ENCODE data around the gene MTOR. TPM values are rescaled to one million over a fixed set of nuclear protein-coding genes. Genes with fewer than 3 reads are reported as not detected.
"Not testable (repeated sequence)": the region's sequence is repeated elsewhere in the genome, so short reads cannot be mapped to it uniquely, and the experiment has no call there.

Gene MTOR
- total RNA-seq, 1 donor = 40.7 TPM

DNA sequence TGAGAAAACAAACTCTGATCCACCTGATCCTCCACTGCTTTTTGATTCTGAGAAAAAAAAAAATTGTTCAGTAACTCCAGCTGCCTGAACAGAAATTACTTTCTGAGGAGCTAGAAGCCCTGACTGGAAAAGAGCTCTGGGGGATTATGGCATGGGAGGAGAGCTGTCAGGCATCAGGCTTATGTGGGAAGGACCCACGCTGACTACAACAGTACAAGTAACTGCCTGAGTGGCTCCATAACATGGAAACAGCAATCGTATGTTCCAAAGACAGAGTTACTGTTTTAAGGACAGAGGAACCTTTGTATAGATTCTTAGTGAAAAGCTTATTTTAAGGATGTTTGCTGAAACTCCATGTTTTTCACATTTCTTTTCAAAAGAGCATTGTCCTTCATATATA is 74.4 kb downstream of the MTOR start:
- DNase-seq (ENCODE audit: low read depth in 2 of 3, low spot score in 2 of 3) = no peak

DNA sequence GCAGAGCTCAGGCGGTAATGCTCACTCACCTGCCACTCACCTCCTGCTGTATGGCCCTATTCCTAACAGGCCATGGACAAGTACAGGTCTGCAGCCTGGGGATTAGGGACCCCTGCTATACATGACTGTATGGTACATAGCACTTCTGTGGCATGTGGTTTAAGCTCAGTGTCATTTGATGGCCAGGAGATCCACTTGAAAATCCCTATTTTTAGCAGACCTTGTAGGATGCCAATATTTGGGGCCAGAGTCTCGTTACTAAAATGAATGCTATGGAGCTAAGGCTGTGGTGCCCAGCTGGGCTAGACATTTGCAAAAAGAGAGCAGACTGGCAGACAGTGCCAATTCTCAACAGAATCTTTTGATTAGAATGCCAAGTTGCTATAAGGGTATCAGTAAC is 74.9 kb downstream of the MTOR start:
- DNase-seq (ENCODE audit: low read depth in 2 of 3, low spot score in 2 of 3) = no peak

DNA sequence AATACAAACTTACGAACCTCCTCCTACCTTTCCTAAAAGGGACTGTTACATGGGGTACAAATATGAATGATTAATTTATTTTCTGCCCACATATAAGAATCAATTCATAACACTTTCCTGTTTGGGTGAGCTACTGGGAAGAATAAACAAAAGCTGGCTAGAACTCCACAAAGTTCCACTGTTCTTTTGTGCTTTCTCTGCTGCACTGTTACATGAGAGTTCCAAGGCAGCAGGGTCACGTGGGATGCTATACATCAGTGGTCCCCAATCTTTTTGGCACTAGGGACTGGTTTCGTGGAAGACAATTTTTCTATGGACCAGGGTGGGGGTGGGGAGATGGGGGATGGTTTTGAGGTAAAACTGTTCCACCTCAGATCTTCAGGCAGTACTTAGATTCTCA is 75.4 kb downstream of the MTOR start:
- DNase-seq (ENCODE audit: low read depth in 2 of 3, low spot score in 2 of 3) = no peak

DNA sequence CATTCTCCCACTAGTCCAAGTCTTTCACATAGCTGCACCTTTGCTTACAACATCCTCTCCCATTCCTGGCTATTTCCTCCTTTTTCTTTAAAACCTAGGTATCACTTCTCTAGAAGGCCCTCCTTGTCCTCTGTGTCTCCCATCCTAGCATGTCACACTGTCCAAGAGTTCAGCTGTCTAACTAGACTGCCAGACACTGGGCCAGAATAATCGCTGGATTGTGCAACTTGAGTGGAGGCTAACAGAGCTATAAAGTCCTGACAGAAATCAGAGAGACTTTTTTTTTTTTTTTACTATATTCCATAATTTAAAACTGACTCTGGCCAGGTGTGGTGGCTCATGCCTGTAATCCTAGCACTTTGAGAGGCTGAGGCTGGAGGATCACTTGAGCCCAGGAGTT is 77.4 kb downstream of the MTOR start:
- DNase-seq (ENCODE audit: low read depth in 2 of 3, low spot score in 2 of 3) = no peak

DNA sequence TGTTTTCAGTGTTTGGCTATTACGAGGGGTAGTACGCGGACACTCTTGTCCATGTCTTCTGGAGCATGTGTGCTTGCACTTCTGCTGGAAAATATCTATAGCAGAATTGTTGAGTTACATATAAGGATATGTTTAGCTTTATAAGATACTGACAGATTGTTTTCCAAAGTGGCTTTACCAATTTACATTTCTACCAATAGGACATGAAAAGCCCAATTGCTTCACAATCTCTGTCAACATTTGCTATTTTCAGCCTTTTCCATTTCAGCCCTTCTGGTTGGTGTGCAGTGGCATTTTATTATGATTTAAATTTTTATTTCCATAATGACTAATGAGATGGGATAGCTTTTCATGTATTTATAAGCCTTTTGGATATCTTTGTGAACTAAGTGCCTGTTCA is 79.5 kb downstream of the MTOR start:
- no peak for DNase-seq (ENCODE audit: low read depth in 2 of 3, low spot score in 2 of 3)

DNA sequence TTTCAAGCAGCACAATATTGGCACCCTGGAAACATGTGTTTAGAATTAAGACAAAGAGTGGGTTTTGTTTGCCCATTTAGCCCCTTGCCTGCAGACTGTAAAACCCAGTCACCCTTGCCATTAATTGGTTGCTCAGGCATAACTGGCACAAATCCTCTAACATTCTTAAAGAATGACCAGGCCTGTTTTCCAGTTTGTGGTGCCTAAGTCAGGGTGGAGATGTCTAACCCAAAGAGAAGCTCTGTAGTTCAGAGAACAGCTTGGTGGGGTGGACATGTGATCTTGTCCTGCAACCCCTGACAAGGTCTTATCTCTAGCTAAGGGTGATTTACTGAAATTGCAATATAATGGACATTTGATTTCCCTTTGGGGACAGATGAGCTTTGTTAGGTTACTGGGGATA is 82.0 kb downstream of the MTOR start:
- DNase-seq (ENCODE audit: low read depth in 2 of 3, low spot score in 2 of 3) = no peak

DNA sequence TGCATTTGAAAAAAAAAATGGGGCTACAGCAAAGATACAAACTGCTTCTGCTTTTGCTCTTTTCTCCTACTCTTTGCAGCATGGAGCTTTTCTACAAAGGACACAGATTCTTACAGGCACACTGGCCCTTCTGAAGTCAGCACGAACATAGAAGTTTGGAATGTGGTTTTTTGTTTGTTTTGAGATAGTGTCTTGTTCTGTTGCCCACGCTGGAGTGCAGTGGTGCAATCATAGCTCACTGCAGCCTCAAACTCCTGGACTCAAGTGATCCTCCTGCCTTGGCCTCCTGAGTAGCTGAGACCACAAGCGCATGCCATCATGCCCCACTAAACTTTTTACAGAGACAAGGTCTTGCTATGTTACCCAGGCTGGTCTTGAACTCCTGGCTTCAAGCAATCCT is 82.6 kb downstream of the MTOR start:
- not testable (repeated sequence) for DNase-seq (ENCODE audit: low read depth in 2 of 3, low spot score in 2 of 3)

DNA sequence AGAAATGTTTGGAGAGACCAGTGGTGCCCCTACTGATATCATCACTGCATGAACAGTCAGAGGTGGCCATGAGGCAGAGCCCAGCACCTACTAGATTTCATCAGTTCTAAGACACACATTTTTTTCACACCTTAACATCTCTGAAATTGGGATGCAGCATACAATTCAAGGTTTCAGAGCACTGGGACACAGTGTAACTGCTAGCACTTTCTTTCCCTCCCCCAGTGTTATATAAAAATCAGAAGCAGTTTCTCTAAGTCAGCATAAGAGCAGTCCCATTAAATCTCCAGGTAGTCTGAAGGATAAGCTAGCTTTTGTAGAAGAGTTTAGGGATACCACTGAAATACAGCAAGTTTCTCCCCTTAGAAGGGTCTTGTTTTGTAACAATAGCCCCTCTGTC is 83.2 kb downstream of the MTOR start:
- DNase-seq (ENCODE audit: low read depth in 2 of 3, low spot score in 2 of 3) = no peak

DNA sequence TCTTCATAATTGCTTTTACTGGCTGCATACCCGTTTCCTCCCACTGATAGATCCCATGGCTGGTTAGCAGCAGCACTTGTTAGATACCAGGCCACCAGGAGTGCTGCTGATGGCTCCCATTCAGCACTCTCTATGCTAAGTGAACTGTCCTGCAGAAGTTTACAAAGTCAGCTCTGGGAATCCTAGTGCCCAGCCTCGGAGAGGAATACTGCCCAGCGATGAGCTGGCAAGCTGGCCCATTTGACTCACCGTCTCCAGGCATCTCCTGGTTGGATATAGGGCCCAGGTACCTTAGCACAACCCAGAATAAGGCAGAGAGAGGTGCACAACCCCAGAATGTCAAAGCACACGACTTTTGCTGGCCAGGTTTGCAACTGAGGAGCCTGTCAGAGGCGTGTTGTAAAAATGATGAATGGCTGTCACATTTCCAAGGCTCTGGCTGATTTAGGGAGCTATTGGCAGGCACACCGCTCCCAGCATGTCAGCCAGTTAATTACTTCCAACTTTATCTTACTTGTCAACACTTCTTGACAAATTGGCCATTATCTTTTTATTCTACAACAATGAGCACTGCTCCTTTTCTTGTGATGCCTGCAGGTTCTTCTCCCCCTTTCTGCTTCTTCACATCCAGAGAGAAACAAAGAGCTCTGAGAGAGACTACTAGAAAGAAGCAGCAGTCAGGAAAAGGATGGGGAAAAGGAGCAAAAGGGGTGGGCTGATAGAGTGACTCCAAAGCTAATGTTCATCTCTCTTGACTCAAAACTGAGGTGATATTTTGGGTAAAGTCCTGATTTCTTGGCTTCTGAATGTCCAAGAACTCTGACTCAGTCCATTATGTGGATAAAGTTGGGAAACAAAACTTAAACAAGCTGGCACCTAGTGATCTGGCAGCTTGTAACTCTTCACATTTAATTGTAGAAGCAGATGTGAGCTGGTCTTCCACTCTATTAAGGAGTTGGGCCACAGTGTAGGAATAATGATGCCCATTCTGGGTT is 84.0 kb downstream of the MTOR start:
- no peak for DNase-seq (ENCODE audit: low read depth in 2 of 3, low spot score in 2 of 3)

DNA sequence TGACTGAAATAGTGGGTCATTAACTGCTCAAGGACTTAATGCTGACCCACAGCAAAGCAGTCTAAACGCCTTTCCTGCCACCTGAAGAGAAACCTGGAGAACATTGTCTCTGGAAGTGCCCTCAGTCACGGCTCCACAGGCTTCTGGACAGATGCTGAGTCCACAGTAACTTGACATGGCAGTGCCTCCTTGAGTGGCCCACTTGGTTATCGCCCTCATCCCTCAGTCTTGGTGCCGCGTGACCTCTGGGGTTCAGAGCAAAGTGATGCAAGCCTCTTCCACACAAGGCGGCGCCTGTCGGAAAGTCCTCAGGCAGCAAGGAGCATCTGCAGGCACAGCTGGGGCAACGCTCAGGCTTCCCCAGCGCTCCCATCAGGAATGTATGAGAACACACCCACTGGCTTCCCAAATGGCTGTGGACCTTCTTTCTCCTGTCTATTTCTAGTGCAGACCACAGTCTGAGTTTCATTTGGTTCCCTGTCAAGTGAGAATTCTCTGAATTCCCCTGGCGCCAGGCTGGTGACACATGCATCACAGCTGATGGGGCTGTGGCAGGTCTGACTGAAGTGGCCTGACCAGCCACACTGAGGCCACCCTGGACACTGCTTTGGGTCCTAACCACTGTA is 86.2 kb downstream of the MTOR start:
- no peak for DNase-seq (ENCODE audit: low read depth in 2 of 3, low spot score in 2 of 3)

DNA sequence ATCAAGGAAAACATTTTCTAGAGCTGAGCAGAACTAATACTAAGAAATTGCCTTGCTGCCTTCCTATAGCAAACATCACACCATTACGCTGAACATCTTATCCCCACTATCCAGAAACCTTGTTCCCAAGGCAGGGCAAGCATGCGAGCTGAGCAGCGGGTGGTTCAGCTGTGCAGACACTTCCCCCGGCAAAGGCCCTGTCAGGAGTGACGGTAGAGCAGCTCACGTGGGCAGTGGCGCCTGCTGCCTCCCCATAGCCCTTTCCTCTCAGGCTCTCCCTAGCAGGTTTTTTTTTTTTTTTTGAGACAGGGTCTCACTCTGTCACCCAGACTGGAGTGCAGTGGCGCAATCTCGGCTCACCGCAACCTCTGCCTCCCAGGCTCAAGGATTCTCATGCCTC is 86.9 kb downstream of the MTOR start:
- no peak for DNase-seq (ENCODE audit: low read depth in 2 of 3, low spot score in 2 of 3)

DNA sequence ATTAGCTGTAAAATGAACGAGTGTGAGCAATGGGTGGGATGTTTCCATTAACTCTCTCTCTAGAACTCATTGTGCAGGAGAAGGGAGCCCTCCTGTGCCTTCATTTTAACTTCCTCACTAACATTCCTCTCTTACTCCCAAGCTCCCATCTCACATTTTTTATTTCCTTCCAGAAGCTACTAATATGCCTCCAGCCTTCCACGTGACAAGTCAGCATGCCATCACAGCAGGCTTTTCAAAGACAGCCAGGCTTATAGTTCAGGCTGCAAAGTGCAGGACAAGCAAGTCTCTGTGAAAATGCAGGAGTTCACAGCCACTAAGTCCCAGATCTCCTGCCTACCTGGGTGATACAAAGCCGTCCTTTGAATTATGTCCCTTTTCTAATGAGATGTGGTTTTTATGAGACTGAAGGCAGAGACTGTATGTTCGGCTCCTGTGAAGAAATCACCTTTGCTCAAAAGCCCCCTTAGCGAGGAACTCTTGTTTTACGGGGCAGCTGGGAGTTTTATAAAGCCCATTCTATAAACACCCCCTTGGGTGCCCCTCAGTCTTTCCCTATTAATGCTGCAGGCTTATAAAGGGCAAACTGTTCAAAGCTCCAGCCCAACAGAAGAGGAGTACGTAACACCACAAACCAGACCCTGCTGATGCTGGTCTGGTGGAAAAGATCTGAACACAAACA is 87.9 kb downstream of the MTOR start:
- no peak for DNase-seq (ENCODE audit: low read depth in 2 of 3, low spot score in 2 of 3)

DNA sequence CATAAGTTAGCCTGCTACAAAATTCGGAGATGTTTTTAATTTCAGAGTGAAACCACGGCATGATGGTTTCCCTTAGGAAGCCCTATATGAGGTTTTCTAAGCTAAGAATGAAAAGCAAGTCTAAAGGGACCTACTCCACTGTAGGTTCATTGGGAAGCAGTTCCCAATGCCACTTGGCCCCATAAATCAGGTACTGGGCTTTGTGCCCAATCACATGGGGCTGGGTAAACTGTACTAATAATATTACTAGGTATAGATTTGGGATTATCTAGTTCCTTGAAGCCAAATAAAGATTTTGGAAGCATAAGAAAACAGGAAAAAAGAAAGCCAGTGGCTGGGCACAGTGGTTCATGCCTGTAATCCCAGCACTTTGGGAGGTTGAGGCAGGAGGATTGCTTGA is 92.2 kb downstream of the MTOR start:
- DNase-seq (ENCODE audit: low read depth in 2 of 3, low spot score in 2 of 3) = no peak

DNA sequence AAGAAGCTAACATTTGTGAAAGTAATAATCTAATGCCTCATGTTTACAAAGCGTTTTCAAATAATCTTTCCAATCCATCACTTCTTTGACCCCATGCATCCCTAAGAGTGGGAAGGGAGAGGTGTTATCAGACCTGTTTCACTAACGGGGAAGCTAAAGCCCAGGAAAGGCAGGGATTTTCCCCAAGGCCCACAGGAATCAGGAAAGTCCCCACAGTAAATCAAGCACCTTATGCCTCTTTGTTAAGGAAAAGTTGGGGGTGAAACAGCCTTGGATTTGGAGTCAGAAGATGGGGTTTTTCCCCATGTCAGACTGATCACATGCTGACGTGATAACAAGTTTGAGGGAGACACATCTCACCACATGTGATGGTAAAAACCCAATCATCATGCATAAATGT is 93.1 kb downstream of the MTOR start:
- no peak for DNase-seq (ENCODE audit: low read depth in 2 of 3, low spot score in 2 of 3)

DNA sequence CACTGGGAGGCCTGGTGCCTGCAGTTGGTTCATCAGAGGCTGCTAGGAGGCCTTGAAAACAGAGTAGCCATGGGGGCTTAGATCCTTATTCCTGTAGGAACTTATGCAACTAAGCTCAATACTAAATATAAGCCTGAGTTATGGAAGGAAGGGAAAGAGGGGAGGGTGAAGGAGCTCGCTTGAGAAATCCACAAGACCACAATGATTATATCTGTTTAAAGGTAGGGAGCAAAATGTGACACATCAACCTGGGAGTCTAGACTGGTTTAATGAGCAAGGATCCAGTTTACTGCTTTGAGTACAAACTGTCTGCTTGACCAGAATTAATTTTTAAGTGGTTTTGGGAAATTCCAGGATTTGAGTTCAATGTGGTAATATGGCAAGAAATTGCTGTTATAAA is 93.6 kb downstream of the MTOR start:
- DNase-seq (ENCODE audit: low read depth in 2 of 3, low spot score in 2 of 3) = no peak

DNA sequence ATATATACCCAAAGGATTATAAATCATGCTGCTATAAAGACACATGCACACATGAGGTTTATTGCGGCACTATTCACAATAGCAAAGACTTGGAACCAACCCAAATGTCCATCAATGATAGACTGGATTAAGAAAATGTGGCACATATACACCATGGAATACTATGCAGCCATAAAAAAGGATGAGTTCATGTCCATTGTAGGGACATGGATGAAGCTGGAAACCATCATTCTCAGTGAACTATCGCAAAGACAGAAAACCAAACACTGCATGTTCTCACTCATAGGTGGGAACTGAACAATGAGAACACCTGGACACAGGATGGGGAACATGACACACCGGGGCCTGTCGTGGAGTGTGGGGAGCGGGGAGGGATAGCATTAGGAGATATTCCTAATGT is 95.6 kb downstream of the MTOR start:
- not testable (repeated sequence) for DNase-seq (ENCODE audit: low read depth in 2 of 3, low spot score in 2 of 3)

DNA sequence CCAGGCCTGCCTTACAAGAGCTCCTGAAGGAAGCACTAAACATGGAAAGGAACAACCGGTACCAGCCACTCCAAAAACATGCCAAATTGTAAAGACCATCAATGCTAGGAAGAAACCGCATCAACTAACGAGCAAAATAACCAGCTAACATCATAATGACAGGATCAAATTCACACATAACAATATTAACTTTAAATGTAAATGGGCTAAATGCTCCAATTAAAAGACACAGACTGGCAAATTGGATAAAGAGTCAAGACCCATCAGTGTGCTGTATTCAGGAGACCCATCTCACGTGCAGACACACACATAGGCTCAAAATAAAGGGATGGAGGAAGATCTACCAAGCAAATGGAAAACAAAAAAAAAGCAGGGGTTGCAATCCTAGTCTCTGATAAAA is 99.6 kb downstream of the MTOR start:
- DNase-seq (ENCODE audit: low read depth in 2 of 3, low spot score in 2 of 3) = not testable (repeated sequence)

DNA sequence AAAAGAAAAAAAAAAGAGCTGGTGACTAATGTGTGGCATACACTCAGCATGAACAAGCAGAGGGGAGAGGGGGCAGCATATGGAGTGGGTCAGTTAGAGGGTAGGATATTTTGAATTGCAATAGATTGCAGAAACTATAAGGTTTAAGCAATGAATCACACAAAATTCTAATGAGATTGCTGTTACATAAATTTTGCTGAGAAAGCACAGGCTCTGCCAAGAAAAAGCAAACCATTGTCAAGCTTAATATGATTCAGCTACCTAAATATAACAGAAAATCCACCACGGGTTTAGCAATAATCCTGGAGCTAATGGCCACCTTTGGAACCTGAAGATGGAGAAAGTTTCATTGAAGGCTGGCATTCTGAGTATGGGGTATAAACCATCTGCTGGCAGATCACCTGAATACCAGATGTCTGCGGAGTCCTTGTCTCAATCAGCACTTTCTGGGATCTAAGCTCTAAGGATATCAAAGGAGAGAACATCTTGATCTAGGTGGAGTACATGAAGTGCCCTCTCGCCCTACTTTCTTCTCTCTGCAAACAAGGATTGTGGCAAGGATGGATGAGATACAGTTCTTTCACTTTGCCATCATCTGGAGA is 103.5 kb downstream of the MTOR start:
- no peak for DNase-seq (ENCODE audit: low read depth in 2 of 3, low spot score in 2 of 3)

DNA sequence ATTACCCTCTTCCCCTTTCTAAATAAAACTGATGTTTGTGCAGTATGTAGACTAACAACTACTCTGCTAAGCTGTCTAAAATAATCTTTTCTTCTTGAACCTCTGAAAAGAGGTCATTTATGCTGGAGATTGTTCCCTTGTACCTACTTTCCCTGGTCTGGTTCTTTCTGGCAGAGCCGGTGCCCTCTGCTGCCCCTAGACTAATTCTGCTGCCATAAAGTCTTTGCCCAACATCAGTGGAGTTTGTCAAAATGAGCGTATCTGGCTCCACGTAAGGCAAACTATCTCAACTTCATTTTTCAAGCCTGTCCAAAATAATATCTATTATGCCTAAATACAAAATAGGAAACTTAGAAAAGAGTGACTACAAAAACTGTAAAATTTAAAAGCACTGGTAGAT is 104.1 kb downstream of the MTOR start:
- no peak for DNase-seq (ENCODE audit: low read depth in 2 of 3, low spot score in 2 of 3)

DNA sequence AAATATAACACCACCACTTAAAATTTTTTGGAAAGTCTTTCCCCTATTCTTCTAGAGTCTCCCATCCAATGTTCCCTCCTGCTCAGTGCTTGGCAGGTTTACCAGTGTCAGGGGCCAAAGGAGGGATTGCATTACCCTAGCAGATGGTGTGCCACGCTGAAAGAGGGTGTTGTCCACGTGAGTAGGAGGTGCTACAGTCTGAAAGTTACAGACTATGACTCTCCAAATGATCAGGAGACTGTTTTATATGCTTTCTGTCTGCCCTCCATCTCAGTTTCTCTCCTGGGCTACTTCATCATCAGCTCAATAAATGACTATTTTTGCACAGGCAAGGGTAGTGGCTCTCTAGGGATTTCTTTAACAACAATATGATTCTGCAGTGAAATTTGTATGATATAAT is 104.5 kb downstream of the MTOR start:
- DNase-seq (ENCODE audit: low read depth in 2 of 3, low spot score in 2 of 3) = no peak

DNA sequence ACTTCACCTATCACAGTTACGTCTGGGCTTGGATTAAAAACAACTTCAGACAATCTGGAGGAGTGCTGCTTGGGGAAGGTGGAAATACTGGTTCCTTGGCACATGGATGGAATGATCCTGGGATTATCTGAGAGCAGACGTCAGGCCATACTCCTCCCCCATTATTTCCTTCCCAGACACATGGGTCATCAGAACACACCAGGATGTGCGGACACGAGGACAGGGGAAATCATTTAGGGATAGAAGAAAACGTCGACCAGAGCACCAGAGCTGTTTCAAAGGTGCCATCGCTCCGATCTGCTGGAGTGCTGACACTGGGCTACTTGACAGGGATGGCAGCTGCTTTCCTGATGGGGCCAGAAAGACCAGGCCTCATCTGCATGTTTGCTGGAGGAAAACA is 105.0 kb downstream of the MTOR start:
- no peak for DNase-seq (ENCODE audit: low read depth in 2 of 3, low spot score in 2 of 3)

Data from hematopoietic multipotent progenitor cell (in vitro differentiated cells).